DMS53 treated with DMSO at 0.1 percent for 48 hours (cell line): ENCODE results near the gene OLFML2B.

Experiments used
- DNase-seq: peaks from one replicate; lab custom pipeline; 2025; ENCODE audit not compliant: unreplicated experiment; lab: John Stamatoyannopoulos, UW

OLFML2B gene

GRCh38 chr1:161981735-161982506 is 41.7 kb downstream of the OLFML2B start:
- no peak for DNase-seq

DNA sequence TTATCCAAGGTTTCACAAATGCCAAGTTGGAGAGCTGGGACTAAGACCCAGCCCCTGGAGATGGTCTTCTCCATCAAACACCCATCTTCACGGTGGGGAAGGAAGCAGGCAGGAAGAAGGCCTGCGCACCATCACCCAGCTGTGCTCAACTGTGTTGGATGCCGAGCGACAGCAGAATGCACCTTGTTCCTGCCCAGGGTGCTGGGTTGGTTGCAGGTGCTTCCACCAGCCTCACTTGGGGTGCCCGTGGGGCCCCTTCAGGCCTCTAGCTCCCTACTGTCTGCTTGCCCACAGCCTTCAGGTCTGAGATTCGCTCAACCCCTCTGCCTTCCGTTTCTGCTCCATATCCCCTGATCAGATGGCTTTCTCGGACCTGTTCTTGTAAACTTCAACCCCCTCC is 42.5 kb downstream of the OLFML2B start:
- no peak for DNase-seq

GRCh38 chr1:161978011-161978790 is 45.5 kb downstream of the OLFML2B start:
- no peak for DNase-seq

DNA sequence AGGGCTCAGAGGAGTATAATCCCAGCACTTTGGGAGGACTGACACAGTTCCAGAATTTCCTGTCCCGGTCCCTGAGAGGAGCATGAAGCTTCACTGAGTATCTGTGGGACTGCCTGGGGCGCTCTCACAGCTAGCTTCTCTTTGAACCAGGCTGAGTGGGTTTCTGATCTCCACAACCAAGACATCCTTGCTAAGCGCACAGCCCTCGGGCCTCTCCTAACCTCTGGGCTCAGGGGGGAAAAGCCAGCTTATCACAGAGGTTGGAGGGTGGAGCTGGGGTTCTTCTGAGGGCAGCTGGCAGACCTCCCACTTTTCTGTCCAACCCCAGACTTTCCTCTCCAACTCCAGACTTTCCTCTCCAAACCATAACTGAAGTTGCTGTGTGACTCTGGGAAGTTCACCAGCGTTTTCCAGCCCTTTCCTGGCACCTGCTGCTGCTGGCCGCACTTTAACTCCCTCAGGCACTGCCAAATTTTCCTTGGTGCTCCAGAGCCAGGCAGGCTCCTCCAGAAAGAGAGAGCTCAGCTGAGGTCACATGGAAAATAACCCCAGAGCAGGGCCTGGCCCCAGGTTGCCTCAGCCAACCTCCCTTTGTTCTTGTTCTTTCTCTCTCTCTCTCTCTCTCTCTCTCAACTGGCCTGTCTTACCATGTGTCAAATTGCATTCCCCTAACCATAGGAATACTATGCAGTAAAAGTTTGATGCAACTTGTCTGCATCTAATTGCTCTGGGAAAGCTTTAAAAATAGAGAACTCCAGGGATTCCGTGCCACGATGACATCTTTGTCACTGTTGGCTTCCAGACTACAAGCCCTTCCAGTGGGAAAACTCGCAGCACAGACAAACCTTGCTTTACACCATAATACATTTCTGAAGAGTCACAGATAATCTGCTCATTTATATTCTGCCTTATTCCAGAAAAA is 49.5 kb downstream of the OLFML2B start:
- no peak for DNase-seq

DNA sequence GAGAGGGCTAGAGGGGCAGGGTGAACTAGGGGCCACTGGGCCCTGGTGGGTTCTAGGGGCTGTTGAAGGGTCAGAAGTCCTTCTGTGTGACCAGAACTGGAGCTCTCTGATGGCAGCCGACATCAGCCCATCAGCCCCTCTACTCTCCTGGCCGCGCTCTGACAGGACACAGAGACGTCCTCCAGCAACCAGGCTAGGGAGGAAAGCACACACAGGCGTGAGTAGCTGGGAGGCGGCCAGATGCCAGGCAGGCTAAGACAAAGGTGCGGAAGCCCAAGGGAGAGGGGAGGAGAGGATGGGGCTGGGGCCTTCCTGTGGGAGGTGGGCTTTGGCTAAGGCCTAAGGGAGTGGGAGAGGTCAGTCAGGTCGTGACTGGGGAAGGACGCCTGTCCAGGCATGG is 50.8 kb downstream of the OLFML2B start:
- DNase-seq, result no peak

GRCh38 chr1:161970633-161971032 is 53.0 kb downstream of the OLFML2B start:
- no peak for DNase-seq

- no peak for DNase-seq
Observed at GRCh38 chr1:161970036-161970435, 53.6 kb downstream of the OLFML2B start.

DNA sequence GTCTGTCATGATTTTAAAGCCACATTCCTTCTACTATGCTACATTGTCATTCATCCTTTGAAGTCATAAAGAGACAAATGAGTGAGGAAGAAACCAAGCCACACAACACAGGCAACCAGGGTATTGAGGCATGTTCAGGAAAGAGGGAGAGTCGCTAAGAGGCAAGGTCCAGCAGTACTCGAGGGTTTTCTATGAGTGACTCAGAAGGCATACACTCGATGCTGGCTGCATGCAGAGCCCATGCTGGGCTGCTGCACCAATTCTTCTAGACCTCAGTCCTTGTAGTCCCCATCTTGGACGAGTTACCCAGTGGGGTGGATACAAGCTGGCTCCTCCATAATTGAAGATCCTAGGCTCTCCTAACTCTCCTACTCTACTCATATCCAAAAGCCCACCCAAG is 57.6 kb downstream of the OLFML2B start:
- no peak for DNase-seq

DNA sequence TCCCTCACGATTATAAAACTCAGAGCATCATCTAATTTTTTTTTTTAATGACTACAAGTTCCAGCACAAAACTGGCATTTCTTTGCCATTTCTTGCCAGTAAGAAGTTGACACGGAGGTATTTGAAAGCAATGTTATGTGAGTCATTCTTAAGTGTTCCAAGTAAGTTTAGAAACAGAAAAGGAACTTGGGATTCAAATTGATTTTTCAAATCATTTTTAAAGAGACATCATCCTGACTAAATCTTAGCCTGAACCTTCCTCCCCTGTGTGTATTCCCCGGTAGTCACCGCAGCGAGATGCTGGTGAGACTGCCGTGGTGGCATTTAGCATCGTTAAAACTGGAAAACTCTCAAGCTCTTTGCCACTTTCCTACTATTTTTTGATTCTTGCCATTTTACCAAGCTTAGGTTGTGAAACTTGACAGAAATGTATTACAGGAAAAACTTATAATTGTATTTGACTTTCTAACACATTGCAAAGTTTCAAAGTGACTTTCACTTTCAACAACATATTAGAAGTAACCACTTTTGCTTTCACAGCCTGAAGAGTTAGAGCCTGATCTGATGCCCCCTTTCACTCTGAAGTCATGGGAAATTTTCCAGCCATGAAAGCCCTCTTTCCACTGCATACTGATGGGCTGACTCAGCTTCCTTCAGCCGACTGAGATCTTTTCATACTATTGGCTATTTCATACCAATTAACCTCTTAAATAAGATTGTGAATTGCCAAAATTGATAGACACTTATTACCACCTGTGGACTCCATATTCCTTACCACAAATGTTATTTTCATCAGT is 61.4 kb downstream of the OLFML2B start:
- DNase-seq, result no peak

DNA sequence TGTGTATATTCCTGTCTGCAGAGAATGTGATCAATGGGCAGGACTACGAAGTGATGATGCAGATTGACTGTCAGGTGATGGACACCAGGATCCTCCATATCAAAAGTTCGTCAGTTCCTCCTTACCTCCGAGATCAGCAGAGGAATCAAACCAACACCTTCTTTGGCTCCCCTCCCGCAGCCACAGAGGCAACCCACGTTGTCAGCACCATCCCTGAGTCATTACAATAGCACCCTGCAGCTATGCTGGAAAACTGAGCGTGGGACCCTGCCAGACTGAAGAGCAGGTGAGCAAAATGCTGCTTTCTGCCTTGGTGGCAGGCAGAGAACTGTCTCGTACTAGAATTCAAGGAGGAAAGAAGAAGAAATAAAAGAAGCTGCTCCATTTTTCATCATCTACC is 65.2 kb downstream of the OLFML2B start:
- no peak for DNase-seq

DNA sequence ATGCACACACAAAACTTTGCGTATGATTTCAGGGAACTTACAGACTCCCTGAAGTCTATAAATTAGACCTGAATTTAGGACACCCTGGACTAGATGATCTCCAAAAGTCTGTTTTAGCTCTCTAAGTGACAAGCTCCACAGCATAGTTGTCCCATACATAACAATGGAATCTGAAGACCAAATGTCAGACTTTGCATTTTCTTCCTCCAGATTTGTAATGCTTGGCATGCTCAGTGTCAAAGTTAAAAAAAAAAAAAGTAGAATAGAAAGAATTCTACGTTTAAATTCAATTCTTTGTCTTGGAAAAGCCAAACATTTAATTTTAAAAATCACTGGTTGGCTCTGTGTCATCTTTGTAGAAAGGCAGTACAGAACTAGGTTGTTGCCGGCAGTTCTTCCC is 66.7 kb downstream of the OLFML2B start:
- no peak for DNase-seq

DNA sequence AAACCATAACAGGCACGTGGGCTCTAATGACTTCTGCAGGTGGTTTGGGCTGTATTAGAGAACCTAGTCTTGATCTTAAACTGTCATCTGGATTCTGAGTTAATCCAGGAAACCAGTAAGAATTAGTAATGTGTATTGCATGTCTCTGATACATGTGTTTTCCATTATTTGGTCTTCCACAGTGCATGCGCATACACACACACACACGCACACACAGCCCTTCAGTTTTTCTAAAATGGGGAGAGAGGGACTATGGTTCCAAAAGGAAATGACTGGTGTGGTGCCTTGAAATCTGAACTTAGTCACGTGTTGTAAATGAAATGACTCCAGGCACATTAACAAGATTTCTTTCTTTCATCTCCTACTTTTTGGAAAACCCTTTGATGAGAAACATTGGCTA is 67.6 kb downstream of the OLFML2B start:
- no peak for DNase-seq

- DNase-seq, result no peak
Observed at GRCh38 chr1:161955606-161956005, 68.1 kb downstream of the OLFML2B start.

DNA sequence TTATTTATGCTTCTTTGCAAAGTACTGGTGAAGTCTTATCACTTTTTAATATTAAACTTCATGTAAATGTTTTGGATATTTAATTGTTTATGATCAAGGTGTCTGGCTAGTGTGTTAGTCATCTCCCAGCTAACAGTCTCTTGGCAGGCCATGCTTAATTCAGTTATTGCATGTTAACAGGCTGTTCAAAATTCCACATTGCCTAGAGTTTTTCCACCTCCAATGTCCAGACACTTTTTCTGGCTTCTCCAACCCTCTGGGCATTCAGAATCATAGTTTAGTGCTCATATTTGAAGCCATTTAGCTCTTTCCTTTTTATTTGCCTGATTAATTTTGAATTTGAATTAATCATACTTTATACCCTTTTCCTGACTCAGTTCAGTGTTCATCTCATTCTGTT is 69.2 kb downstream of the OLFML2B start:
- DNase-seq, result no peak

GRCh38 chr1:161954050-161954449 is 69.6 kb downstream of the OLFML2B start:
- DNase-seq, result peak; percentile 31

GRCh38 chr1:161953256-161953920 is 70.3 kb downstream of the OLFML2B start:
- no peak for DNase-seq

- no peak for DNase-seq
Observed at GRCh38 chr1:161952607-161953172, 71.0 kb downstream of the OLFML2B start.

GRCh38 chr1:161951646-161952045 is 72.0 kb downstream of the OLFML2B start:
- no peak for DNase-seq

- DNase-seq, result no peak
Observed at GRCh38 chr1:161950377-161950776, 73.3 kb downstream of the OLFML2B start.

DNA sequence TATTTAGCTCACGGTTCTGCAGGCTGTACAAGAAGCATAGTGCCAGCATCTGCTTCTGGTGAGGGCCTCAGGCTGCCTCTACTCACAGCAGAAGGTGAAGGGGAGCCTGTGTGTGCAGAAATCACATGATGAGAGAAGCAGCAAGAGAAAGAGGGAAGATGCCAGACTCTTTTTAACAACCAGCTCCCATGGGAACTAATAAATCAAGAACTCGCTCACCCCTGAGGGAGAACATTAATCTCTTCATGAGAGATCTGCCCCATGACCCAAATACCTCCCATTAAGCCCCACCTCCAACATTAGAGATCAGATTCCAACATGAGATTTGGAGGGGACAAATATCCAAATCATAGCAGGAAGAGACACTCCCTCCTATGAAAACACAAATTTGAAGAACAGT is 74.1 kb downstream of the OLFML2B start:
- no peak for DNase-seq
